Hippocampal formation (tissue), 2 donors: Measurements from ENCODE around the gene EPB41L4B.
"Not testable (repeated sequence)": the region's sequence is repeated elsewhere in the genome, so short reads cannot be mapped to it uniquely, and the experiment has no call there.

Experiments used
- DNase-seq, 2 donors: peaks; one replicate each; lab custom pipeline; 2025; lab: John Stamatoyannopoulos, UW

The EPB41L4B gene

GRCh38 chr9:109163194-109163593, 157.7 kb downstream of the EPB41L4B start:
- DNase-seq, result no peak

GRCh38 chr9:109162677-109163076, 158.2 kb downstream of the EPB41L4B start:
- DNase-seq, result no peak

GRCh38 chr9:109161471-109161870, 159.4 kb downstream of the EPB41L4B start:
- no peak for DNase-seq

GRCh38 chr9:109159583-109159982, 161.3 kb downstream of the EPB41L4B start:
- DNase-seq, result no peak

GRCh38 chr9:109158651-109159050, 162.2 kb downstream of the EPB41L4B start:
- no peak for DNase-seq

GRCh38 chr9:109156708-109157107, 164.2 kb downstream of the EPB41L4B start:
- no peak for DNase-seq

- no peak for DNase-seq
Measured at GRCh38 chr9:109150925-109151545, 169.8 kb downstream of the EPB41L4B start.

GRCh38 chr9:109149722-109150121, 171.1 kb downstream of the EPB41L4B start:
- no peak for DNase-seq

GRCh38 chr9:109149089-109149488, 171.8 kb downstream of the EPB41L4B start:
- no peak for DNase-seq

GRCh38 chr9:109145051-109145450, 175.8 kb downstream of the EPB41L4B start:
- no peak for DNase-seq

GRCh38 chr9:109143881-109144562, 176.8 kb downstream of the EPB41L4B start:
- no peak for DNase-seq

GRCh38 chr9:109141375-109141774, 179.5 kb downstream of the EPB41L4B start:
- DNase-seq, result no peak

GRCh38 chr9:109139851-109140250, 181.0 kb downstream of the EPB41L4B start:
- DNase-seq, result no peak

- DNase-seq, result no peak
Measured at GRCh38 chr9:109138421-109138820, 182.4 kb downstream of the EPB41L4B start.

- DNase-seq, result no peak
Measured at GRCh38 chr9:109134167-109134578, 186.7 kb downstream of the EPB41L4B start.

- no peak for DNase-seq
Measured at GRCh38 chr9:109133533-109133932, 187.3 kb downstream of the EPB41L4B start.

GRCh38 chr9:109132567-109133021, 188.3 kb downstream of the EPB41L4B start:
- no peak for DNase-seq

GRCh38 chr9:109129470-109130197, 191.2 kb downstream of the EPB41L4B start:
- no peak for DNase-seq

GRCh38 chr9:109126671-109127070, 194.2 kb downstream of the EPB41L4B start:
- DNase-seq, result not testable (repeated sequence)

GRCh38 chr9:109124121-109124520, 196.7 kb downstream of the EPB41L4B start:
- no peak for DNase-seq

- no peak for DNase-seq
Measured at GRCh38 chr9:109122726-109123621, 197.9 kb downstream of the EPB41L4B start.
